HAP-1 (cell line): Measurements from ENCODE around the gene SIGLEC11.
"Not testable (repeated sequence)": the region's sequence is repeated elsewhere in the genome, so short reads cannot be mapped to it uniquely, and the experiment has no call there.

Experiments
- DNase-seq, 2 experiments: peaks; one replicate each; pipeline ENCODE4 v3.0.0-alpha.2; 2016 to 2020; ENCODE audit warnings: low spot score in 2 of 2
- H3K27me3 ChIP-seq: fragments of 250-450 bp; sonication (Bioruptor Pico); 2 replicates; pipeline ENCODE4 v1.5.1; 2020; ENCODE audit warnings: low read depth, mild to moderate bottlenecking, moderate library complexity
- H3K36me3 ChIP-seq: fragments of 250-450 bp; sonication (Bioruptor Pico); replicated peaks from 2 replicates; pipeline ENCODE4 v1.5.1; 2020; ENCODE audit warnings: mild to moderate bottlenecking
- H3K4me1 ChIP-seq: fragments of 250-450 bp; sonication (Bioruptor Pico); 2 replicates; pipeline ENCODE4 v1.5.1; 2020; ENCODE audit warnings: mild to moderate bottlenecking
- H3K4me3 ChIP-seq: fragments of 250-450 bp; sonication (Bioruptor Pico); 2 replicates; pipeline ENCODE4 v1.5.1; 2020; ENCODE audit warnings: mild to moderate bottlenecking, moderate library complexity
- H3K9me3 ChIP-seq: fragments of 250-450 bp; sonication (Bioruptor Pico); 2 replicates; pipeline ENCODE4 v1.5.1; 2020; ENCODE audit warnings: mild to moderate bottlenecking, moderate library complexity
- in situ Hi-C: fragments of 300-500 bp; cut with MboI; formaldehyde crosslinking; loops from 3 replicates; pipeline ENCODE4 v1.14.3; 2020; ENCODE audit warnings: low sequenced_read_pairs, inconsistent platforms, mixed read lengths

The SIGLEC11 gene, protein sequence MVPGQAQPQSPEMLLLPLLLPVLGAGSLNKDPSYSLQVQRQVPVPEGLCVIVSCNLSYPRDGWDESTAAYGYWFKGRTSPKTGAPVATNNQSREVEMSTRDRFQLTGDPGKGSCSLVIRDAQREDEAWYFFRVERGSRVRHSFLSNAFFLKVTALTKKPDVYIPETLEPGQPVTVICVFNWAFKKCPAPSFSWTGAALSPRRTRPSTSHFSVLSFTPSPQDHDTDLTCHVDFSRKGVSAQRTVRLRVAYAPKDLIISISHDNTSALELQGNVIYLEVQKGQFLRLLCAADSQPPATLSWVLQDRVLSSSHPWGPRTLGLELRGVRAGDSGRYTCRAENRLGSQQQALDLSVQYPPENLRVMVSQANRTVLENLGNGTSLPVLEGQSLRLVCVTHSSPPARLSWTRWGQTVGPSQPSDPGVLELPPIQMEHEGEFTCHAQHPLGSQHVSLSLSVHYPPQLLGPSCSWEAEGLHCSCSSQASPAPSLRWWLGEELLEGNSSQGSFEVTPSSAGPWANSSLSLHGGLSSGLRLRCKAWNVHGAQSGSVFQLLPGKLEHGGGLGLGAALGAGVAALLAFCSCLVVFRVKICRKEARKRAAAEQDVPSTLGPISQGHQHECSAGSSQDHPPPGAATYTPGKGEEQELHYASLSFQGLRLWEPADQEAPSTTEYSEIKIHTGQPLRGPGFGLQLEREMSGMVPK

GRCh38 chr19:49960980-49961379, at the start of gene SIGLEC11:
Gene SIGLEC11, minus strand, starts transcription at chr19:49961172. Its CDS starts 91 bp downstream, at chr19:49961081.
- in situ Hi-C loops, H3K4me3 ChIP-seq, H3K27me3 ChIP-seq, DNase-seq, H3K4me1 ChIP-seq, H3K9me3 ChIP-seq, H3K36me3 ChIP-seq: not testable (repeated sequence)

GRCh38 chr19:50008532-50008931, 47.6 kb upstream of the SIGLEC11 start:
- peak in 1 of 2 experiments; percentile 58 for DNase-seq
- in situ Hi-C loops, result no loop called here

DNA sequence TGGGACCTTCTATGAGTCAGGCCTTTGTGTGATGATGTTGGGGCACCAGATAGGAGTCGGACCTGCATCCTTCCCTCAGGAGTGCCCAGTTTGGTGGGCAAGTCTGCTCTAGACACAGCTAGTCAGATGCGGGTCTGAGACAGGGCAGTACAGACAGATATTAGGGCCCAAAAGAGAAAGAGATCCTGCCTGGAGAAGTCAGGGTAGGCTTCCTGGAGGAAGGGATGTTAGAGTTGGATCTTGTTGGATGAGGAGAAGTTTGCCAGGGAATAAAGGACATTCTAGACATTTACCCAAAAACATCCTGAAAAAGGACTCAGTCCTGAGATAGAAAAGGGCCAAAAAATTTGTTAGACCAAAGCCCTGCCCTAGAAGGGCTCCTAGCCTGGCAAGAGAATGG, 47.0 kb upstream of the SIGLEC11 start:
- Histone ChIP-seq H3K27me3 (no peaks in the 10 kb centered on the region), H3K4me3 (no peak overlapping the region), H3K4me1 (no peaks in the 10 kb centered on the region), H3K9me3 (no peaks in the 10 kb centered on the region), H3K36me3 (peaks cover 21% of the 10 kb centered on the region)
- no peak for DNase-seq
- in situ Hi-C loops, result no loop called here

More at GRCh38 chr19:50008532-50008931, 47.6 kb upstream of the SIGLEC11 start:
- no peak overlapping the region for H3K4me3 ChIP-seq
- no peaks in the 10 kb centered on the region for H3K9me3 ChIP-seq
- peaks cover 21% of the 10 kb centered on the region for H3K36me3 ChIP-seq
- no peaks in the 10 kb centered on the region for H3K4me1 ChIP-seq
- no peaks in the 10 kb centered on the region for H3K27me3 ChIP-seq

GRCh38 chr19:50007170-50007569, 46.2 kb upstream of the SIGLEC11 start:
- Histone ChIP-seq H3K36me3 (peaks cover 21% of the 10 kb centered on the region), H3K27me3 (no peaks in the 10 kb centered on the region)
- in situ Hi-C loops, result no loop called here

GRCh38 chr19:50005428-50005827, 44.5 kb upstream of the SIGLEC11 start:
- peaks cover 21% of the 10 kb centered on the region for H3K36me3 ChIP-seq
- in situ Hi-C loops, result no loop called here
- H3K9me3 ChIP-seq, result no peaks in the 10 kb centered on the region
- H3K27me3 ChIP-seq, result no peaks in the 10 kb centered on the region
- H3K4me3 ChIP-seq, result no peak overlapping the region
- H3K4me1 ChIP-seq, result no peaks in the 10 kb centered on the region
- no peak for DNase-seq

More at GRCh38 chr19:50007170-50007569, 46.2 kb upstream of the SIGLEC11 start:
- Histone ChIP-seq H3K9me3 (no peaks in the 10 kb centered on the region), H3K4me3 (no peak overlapping the region), H3K4me1 (no peaks in the 10 kb centered on the region)
- no peak for DNase-seq

- no peaks in the 10 kb centered on the region for H3K4me1 ChIP-seq
- in situ Hi-C loops, result no loop called here
- DNase-seq, result no peak
- no peaks in the 10 kb centered on the region for H3K9me3 ChIP-seq
- H3K4me3 ChIP-seq, result no peak overlapping the region
- peaks cover 24% of the 10 kb centered on the region for H3K36me3 ChIP-seq
- H3K27me3 ChIP-seq, result no peaks in the 10 kb centered on the region
Observed at GRCh38 chr19:50003810-50004419, 42.9 kb upstream of the SIGLEC11 start.

DNA sequence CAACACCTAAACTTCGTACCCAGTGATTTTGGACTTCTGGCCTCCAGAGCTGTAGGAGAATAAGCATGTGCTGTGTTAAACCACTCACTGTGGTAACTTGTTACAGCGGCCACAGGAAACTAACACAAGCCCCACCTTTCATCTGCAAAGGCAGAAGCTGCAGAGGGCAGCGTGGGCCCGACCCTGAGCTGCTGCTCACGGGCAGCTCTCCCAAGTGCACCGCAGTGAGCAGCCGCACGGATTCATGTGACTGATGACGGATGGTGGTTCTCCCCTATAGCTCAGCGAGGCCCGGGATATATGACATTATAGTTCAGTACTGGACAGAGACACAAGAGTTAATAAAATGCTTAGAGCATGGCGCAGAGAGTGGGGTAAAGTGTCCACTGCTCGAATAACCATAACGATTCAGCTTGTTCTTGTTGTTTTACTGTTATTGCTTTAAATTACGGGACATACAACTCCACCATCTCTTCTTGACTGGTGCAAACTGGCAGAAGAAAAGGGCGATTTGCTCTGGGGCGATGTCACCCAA, 42.3 kb upstream of the SIGLEC11 start:
- in situ Hi-C loops, result no loop called here
- Histone ChIP-seq H3K9me3 (no peaks in the 10 kb centered on the region), H3K4me3 (no peak overlapping the region), H3K27me3 (no peaks in the 10 kb centered on the region), H3K4me1 (no peaks in the 10 kb centered on the region), H3K36me3 (peaks cover 22% of the 10 kb centered on the region)
- no peak for DNase-seq

GRCh38 chr19:50002386-50002960, 41.5 kb upstream of the SIGLEC11 start:
- in situ Hi-C loops, result no loop called here
- Histone ChIP-seq H3K36me3 (peaks cover 19% of the 10 kb centered on the region), H3K9me3 (no peaks in the 10 kb centered on the region), H3K27me3 (no peaks in the 10 kb centered on the region), H3K4me3 (no peak overlapping the region), H3K4me1 (no peaks in the 10 kb centered on the region)
- DNase-seq, result no peak

DNA sequence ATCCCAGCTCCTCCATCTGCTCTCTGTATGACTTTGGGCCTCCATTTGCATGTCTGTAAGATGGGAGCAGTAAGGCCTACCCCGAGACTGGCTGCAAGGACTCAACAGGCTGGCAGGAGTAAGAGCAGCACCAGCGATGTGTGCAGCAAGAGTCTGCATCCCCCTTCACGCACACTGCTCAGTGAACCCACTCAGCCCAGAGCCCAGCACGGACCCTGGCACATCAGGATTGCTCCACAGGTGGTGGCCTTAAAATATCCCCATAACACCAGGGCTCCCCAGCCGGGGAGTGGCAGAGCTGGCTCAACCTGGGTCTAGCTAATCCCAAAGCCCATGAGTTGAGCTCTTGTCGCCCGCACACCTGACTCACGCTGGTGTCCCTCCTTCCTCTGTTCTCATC, 40.8 kb upstream of the SIGLEC11 start:
- Histone ChIP-seq H3K4me3 (no peak overlapping the region), H3K9me3 (no peaks in the 10 kb centered on the region), H3K36me3 (peaks cover 12% of the 10 kb centered on the region), H3K27me3 (no peaks in the 10 kb centered on the region), H3K4me1 (no peaks in the 10 kb centered on the region)
- no peak for DNase-seq
- in situ Hi-C loops, result no loop called here

DNA sequence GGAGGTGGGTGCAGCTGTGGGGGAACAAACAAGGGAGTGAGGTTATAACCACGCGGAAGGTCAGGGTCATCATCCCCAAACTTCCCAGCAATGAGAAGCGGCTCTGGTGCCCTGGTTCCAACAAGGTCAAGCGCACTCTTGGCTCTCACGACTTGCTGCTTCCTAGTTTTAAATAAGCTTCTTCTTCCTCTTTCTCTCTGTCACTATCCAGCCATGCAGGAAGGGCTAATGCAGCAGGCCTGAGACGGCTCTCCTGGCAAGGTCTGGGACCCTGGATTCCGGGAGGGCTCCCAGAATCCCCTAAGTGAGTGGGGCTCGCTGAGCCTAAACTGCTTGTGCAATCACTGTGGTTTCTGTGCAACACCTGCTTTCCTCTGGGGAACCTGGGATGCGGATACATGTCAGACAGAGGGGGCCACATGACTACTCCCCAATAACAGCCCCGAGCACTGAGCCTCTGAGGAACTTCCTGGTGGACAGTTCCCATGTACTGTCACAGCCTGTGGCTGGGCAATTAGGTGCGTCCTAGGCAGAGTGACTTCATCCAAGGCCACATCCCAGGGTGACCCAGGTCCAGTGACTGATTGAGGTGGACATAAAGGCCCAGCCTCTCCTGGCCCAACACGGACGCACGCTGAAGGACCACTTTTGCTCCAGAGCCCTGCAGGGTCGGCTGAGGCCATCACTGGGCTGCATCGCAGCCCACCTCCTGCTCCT, 40.0 kb upstream of the SIGLEC11 start:
- Histone ChIP-seq H3K9me3 (no peaks in the 10 kb centered on the region), H3K36me3 (peaks cover 9% of the 10 kb centered on the region; the same call in 1 of the 2 replicates), H3K4me3 (no peak overlapping the region), H3K27me3 (no peaks in the 10 kb centered on the region), H3K4me1 (no peaks in the 10 kb centered on the region)
- in situ Hi-C loops, result no loop called here
- DNase-seq, result no peak

DNA sequence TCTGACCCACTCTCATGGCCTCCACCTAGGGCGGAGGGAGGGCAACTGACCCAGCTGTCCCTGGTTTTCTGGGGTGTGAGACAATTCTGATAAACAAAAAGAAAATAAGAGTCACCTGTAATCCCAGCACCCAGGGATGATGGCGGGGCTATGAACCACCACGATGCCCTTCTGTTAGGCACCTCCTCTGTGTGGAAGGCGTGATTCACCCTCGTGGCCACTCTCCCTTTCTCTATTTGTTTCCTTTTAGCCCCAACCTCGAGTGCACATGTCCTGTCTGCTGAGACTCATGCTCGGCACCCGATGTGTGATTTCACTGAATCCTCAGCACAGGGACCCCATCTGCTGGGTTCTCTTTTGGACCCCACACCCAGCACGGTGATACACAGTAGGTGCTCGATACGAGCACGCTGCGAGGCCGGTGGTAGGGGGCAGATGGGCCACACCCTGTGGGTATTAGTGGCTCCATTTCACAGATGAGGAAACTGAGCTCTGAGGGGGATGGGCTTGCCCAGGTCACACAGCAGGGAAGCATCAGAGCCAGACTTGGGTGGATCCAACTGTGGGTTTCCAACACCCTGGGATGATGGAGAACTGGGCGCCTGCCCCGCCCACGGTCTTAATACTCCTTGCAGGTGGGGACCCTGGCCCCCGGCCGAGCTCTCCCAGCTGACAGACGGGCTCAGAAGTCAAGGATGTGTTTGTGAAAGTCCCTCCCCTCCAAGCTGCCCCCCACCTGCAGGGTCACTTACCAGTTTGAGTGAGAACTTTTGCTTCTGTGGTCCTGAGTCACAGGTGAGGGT, 39.3 kb upstream of the SIGLEC11 start:
- no peak for DNase-seq
- Histone ChIP-seq H3K36me3 (peaks cover 9% of the 10 kb centered on the region; the same call in 1 of the 2 replicates), H3K4me3 (no peak overlapping the region), H3K9me3 (no peaks in the 10 kb centered on the region), H3K27me3 (no peaks in the 10 kb centered on the region), H3K4me1 (no peaks in the 10 kb centered on the region)
- in situ Hi-C loops, result no loop called here

- Histone ChIP-seq H3K4me3 (no peak overlapping the region), H3K36me3 (peaks cover 11% of the 10 kb centered on the region; the same call in 1 of the 2 replicates), H3K9me3 (no peaks in the 10 kb centered on the region), H3K27me3 (no peaks in the 10 kb centered on the region), H3K4me1 (no peaks in the 10 kb centered on the region)
- no peak for DNase-seq
- in situ Hi-C loops, result no loop called here
Observed at GRCh38 chr19:49999371-50000010, 38.5 kb upstream of the SIGLEC11 start.
